SK-N-MC (cell line): ENCODE data around the gene TOM1L2.

Experiments used
- EZH2 ChIP-seq: fragments of 200-600 bp; sonication (generic); IDR thresholded peaks from one replicate; pipeline ENCODE4 v1.6.1; 2017; ENCODE audit warnings: antibody characterized with exemption
- FOXP2 ChIP-seq: optimal IDR thresholded peaks from 2 replicates; pipeline ENCODE3; 2011; ENCODE audit warnings: mild to moderate bottlenecking, moderate library complexity; ENCODE audit not compliant: insufficient read depth; ENCODE audit errors: extremely low read length, control extremely low read depth
- POLR2AphosphoS5 ChIP-seq: IDR thresholded peaks from 2 replicates; pipeline ENCODE4 v1.6.1; 2012; ENCODE audit warnings: mild to moderate bottlenecking, low read depth, low read length, borderline replicate concordance

GRCh38 chr17:17813055-17813724 is 159.0 kb downstream of the TOM1L2 start:
- TF ChIP-seq POLR2AphosphoS5 (no peak), EZH2 (no peak), FOXP2 (no peak)
